ENCODE data around the gene KCNJ10.

The KCNJ10 gene

GRCh38 chr1:160021376-160022074 lies 48.4 kb downstream of the KCNJ10 start:
- TF ChIP-seq SIN3A (IDR thresholded peaks at IDR 0.05; ENCODE audit: borderline replicate concordance, insufficient read depth, low read length) (no peak), POLR2AphosphoS5 (IDR thresholded peaks at IDR 0.05; ENCODE audit: low read depth, low read length) (no peak), FOXP2 (optimal IDR thresholded peaks at IDR 0.05; ENCODE audit: borderline replicate concordance, extremely low read depth, extremely low read length, insufficient read depth) (no peak), TAF1 (IDR thresholded peaks at IDR 0.05; ENCODE audit: borderline replicate concordance, insufficient read depth, low read length) (no peak)
- TF ChIP-seq, protein P1, sequence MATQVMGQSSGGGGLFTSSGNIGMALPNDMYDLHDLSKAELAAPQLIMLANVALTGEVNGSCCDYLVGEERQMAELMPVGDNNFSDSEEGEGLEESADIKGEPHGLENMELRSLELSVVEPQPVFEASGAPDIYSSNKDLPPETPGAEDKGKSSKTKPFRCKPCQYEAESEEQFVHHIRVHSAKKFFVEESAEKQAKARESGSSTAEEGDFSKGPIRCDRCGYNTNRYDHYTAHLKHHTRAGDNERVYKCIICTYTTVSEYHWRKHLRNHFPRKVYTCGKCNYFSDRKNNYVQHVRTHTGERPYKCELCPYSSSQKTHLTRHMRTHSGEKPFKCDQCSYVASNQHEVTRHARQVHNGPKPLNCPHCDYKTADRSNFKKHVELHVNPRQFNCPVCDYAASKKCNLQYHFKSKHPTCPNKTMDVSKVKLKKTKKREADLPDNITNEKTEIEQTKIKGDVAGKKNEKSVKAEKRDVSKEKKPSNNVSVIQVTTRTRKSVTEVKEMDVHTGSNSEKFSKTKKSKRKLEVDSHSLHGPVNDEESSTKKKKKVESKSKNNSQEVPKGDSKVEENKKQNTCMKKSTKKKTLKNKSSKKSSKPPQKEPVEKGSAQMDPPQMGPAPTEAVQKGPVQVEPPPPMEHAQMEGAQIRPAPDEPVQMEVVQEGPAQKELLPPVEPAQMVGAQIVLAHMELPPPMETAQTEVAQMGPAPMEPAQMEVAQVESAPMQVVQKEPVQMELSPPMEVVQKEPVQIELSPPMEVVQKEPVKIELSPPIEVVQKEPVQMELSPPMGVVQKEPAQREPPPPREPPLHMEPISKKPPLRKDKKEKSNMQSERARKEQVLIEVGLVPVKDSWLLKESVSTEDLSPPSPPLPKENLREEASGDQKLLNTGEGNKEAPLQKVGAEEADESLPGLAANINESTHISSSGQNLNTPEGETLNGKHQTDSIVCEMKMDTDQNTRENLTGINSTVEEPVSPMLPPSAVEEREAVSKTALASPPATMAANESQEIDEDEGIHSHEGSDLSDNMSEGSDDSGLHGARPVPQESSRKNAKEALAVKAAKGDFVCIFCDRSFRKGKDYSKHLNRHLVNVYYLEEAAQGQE (IDR thresholded peaks at IDR 0.05; ENCODE audit: insufficient read depth in 1 of 2, low read depth in 2 of 2, low read length in 2 of 2): no peak

GRCh38 chr1:160020196-160020595 lies 49.8 kb downstream of the KCNJ10 start:
- TF ChIP-seq POLR2AphosphoS5 (IDR thresholded peaks at IDR 0.05; ENCODE audit: low read depth, low read length) (no peak), FOXP2 (optimal IDR thresholded peaks at IDR 0.05; ENCODE audit: borderline replicate concordance, extremely low read depth, extremely low read length, insufficient read depth) (no peak), TAF1 (IDR thresholded peaks at IDR 0.05; ENCODE audit: borderline replicate concordance, insufficient read depth, low read length) (no peak), SIN3A (IDR thresholded peaks at IDR 0.05; ENCODE audit: borderline replicate concordance, insufficient read depth, low read length) (no peak)
- TF ChIP-seq, protein P1 (IDR thresholded peaks at IDR 0.05; ENCODE audit: insufficient read depth in 1 of 2, low read depth in 2 of 2, low read length in 2 of 2): no peak

GRCh38 chr1:160018900-160019299 lies 51.1 kb downstream of the KCNJ10 start:
- TF ChIP-seq, protein P1 (IDR thresholded peaks at IDR 0.05; ENCODE audit: insufficient read depth in 1 of 2, low read depth in 2 of 2, low read length in 2 of 2): no peak
- TF ChIP-seq FOXP2 (optimal IDR thresholded peaks at IDR 0.05; ENCODE audit: borderline replicate concordance, extremely low read depth, extremely low read length, insufficient read depth) (no peak), SIN3A (IDR thresholded peaks at IDR 0.05; ENCODE audit: borderline replicate concordance, insufficient read depth, low read length) (no peak), TAF1 (IDR thresholded peaks at IDR 0.05; ENCODE audit: borderline replicate concordance, insufficient read depth, low read length) (no peak), POLR2AphosphoS5 (IDR thresholded peaks at IDR 0.05; ENCODE audit: low read depth, low read length) (no peak)

GRCh38 chr1:160018347-160018746 lies 51.6 kb downstream of the KCNJ10 start:
- TF ChIP-seq TAF1 (IDR thresholded peaks at IDR 0.05; ENCODE audit: borderline replicate concordance, insufficient read depth, low read length): no peak
- TF ChIP-seq FOXP2 (optimal IDR thresholded peaks at IDR 0.05; ENCODE audit: borderline replicate concordance, extremely low read depth, extremely low read length, insufficient read depth): no peak
- TF ChIP-seq SIN3A (IDR thresholded peaks at IDR 0.05; ENCODE audit: borderline replicate concordance, insufficient read depth, low read length): no peak
- TF ChIP-seq, protein P1 (IDR thresholded peaks at IDR 0.05; ENCODE audit: insufficient read depth in 1 of 2, low read depth in 2 of 2, low read length in 2 of 2): no peak
- no peak for TF ChIP-seq POLR2AphosphoS5 (IDR thresholded peaks at IDR 0.05; ENCODE audit: low read depth, low read length)

All from PFSK-1 (cell line).